ENCODE results near the gene CDC123. TPM values are rescaled to one million over a fixed set of nuclear protein-coding genes. Genes with fewer than 3 reads are reported as not detected.

CDC123 gene
- total RNA-seq, 6 donors from 2014 or later: 19.9 to 57.5 (median 42.6) TPM

- WGBS, 2 donors: 93% methylated on average over 13 of the region's 13 CpGs
- no peak for DNase-seq
These were observed 57.0 kb downstream of the CDC123 start for GRCh38 chr10:12252882-12253546.

GRCh38 chr10:12255048-12255447 lies 59.1 kb downstream of the CDC123 start:
- no peak for ATAC-seq (ENCODE audit: low FRiP score in 2 of 2)
- H3K36me3 ChIP-seq: peaks cover 0 to 13% (median 11%) of the 10 kb centered on the region in 4 donors
- 47 to 50% methylated on average over 1 of the region's 1 CpG for WGBS, 2 donors
- TF ChIP-seq POLR2A (IDR thresholded peaks at IDR 0.05) (no peak), EP300 (IDR thresholded peaks at IDR 0.05) (no peak), CTCF (IDR thresholded peaks at IDR 0.05) (no peak), POLR2AphosphoS5 (IDR thresholded peaks at IDR 0.05) (no peak)
- H3K9me3 ChIP-seq: no peaks in the 10 kb centered on the region
- H3K27ac ChIP-seq: no peak overlapping the region
- H3K4me1 ChIP-seq: no peaks in the 10 kb centered on the region
- no peak for DNase-seq
- no peaks in the 10 kb centered on the region for H3K27me3 ChIP-seq
- no peak overlapping the region for H3K4me3 ChIP-seq

More at GRCh38 chr10:12252882-12253546, 57.0 kb downstream of the CDC123 start:
- Histone ChIP-seq H3K9me3 (no peaks in the 10 kb centered on the region), H3K27ac (no peak overlapping the region), H3K36me3 (peaks cover 0 to 32% (median 21%) of the 10 kb centered on the region in 4 donors), H3K4me1 (no peaks in the 10 kb centered on the region), H3K4me3 (no peak overlapping the region), H3K27me3 (no peaks in the 10 kb centered on the region)
- ATAC-seq (ENCODE audit: low FRiP score in 2 of 2): no peak
- no peak for TF ChIP-seq POLR2A (IDR thresholded peaks at IDR 0.05)
- TF ChIP-seq POLR2AphosphoS5 (IDR thresholded peaks at IDR 0.05): no peak
- TF ChIP-seq CTCF (IDR thresholded peaks at IDR 0.05): no peak
- no peak for TF ChIP-seq EP300 (IDR thresholded peaks at IDR 0.05)

DNA sequence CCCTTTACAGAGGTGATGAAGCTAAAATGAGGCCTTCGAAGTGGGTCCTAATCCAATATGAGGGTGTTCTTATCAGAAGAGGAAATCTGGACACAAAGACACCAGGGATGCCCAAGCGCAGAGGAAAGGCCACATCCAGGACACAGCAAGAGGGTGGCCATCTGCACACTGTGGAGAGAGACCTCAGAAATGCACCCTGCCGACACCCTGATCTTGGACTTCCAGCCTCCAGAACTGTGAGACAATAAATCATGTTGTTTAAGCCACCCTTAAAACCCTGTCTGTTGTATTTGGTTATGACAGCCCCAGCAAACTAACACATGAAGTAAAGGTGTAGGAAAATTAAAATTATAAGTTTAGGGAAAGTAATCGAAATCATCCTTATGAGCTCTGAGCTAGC lies 64.0 kb downstream of the CDC123 start:
- no peak for DNase-seq
- Histone ChIP-seq H3K27me3 (no peaks in the 10 kb centered on the region), H3K9me3 (no peaks in the 10 kb centered on the region), H3K36me3 (no peaks in the 10 kb centered on the region), H3K27ac (no peak overlapping the region), H3K4me1 (peaks cover 0 to 15% (median 7%) of the 10 kb centered on the region in 4 donors), H3K4me3 (no peak overlapping the region)
- no peak for ATAC-seq (ENCODE audit: low FRiP score in 2 of 2)
- TF ChIP-seq EP300 (IDR thresholded peaks at IDR 0.05) (no peak), POLR2AphosphoS5 (IDR thresholded peaks at IDR 0.05) (no peak), POLR2A (IDR thresholded peaks at IDR 0.05) (no peak), CTCF (IDR thresholded peaks at IDR 0.05) (no peak)
- 86 to 93% methylated on average over 4 of the region's 4 CpGs for WGBS, 2 donors

- Histone ChIP-seq H3K36me3 (no peaks in the 10 kb centered on the region), H3K9me3 (no peaks in the 10 kb centered on the region), H3K27ac (no peak overlapping the region), H3K4me3 (no peak overlapping the region), H3K4me1 (peaks cover 5 to 28% (median 15%) of the 10 kb centered on the region in 4 donors), H3K27me3 (no peaks in the 10 kb centered on the region)
- DNase-seq (no peak), ATAC-seq (ENCODE audit: low FRiP score in 2 of 2) (no peak)
- TF ChIP-seq CTCF (IDR thresholded peaks at IDR 0.05) (no peak), POLR2AphosphoS5 (IDR thresholded peaks at IDR 0.05) (no peak), POLR2A (IDR thresholded peaks at IDR 0.05) (no peak), EP300 (IDR thresholded peaks at IDR 0.05) (no peak)
- 69 to 81% methylated on average over 3 of the region's 3 CpGs for WGBS, 2 donors
These were observed 66.4 kb downstream of the CDC123 start for GRCh38 chr10:12262278-12262981.
